ENCODE results near the gene ARX.

DNA sequence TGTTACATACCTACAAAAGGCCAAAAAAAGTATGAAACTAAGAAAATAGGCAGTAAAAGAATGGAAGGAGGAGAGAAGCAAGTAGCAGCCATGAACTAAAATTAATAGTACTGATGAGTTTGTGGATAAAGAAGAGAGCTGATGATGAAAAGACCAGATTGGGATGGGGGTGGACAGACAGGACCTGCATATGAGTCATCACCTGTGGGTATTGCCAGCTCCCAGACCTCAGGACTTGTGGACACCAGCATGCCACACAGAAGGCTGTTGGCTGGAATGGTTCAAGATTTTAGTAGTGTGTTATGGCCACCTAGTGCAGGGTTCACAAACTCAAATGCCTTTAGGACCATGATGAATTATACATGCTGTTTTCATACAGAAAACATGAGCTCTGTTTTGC is 58.9 kb downstream of the ARX start:
- TF ChIP-seq, protein P1, sequence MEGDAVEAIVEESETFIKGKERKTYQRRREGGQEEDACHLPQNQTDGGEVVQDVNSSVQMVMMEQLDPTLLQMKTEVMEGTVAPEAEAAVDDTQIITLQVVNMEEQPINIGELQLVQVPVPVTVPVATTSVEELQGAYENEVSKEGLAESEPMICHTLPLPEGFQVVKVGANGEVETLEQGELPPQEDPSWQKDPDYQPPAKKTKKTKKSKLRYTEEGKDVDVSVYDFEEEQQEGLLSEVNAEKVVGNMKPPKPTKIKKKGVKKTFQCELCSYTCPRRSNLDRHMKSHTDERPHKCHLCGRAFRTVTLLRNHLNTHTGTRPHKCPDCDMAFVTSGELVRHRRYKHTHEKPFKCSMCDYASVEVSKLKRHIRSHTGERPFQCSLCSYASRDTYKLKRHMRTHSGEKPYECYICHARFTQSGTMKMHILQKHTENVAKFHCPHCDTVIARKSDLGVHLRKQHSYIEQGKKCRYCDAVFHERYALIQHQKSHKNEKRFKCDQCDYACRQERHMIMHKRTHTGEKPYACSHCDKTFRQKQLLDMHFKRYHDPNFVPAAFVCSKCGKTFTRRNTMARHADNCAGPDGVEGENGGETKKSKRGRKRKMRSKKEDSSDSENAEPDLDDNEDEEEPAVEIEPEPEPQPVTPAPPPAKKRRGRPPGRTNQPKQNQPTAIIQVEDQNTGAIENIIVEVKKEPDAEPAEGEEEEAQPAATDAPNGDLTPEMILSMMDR (IDR thresholded peaks at IDR 0.05; ENCODE audit: low read length), result no peak
- no peak for TF ChIP-seq EZH2 (IDR thresholded peaks at IDR 0.05; ENCODE audit: borderline replicate concordance, low read length)

Measured in OCI-LY1 (cell line).